Fibroblast of lung (primary cell): Measurements from ENCODE around the gene AKT1.

Experiments used
- CTCF ChIP-seq, 2 donors: IDR thresholded peaks in 1 of 2; conservative IDR thresholded peaks in 1 of 2; 1 replicate in 1 of 2; 2 replicates in 1 of 2; pipeline ENCODE4 v1.5.1; 2011 to 2012; ENCODE audit warnings: low read length in 2 of 2, control low read depth in 1 of 2, inconsistent platforms in 1 of 2, low read depth in 1 of 2, mild to moderate bottlenecking in 1 of 2
- EZH2 ChIP-seq: IDR thresholded peaks from 2 replicates; pipeline ENCODE4 v1.5.1; 2012; ENCODE audit warnings: low read length, control low read depth, mild to moderate bottlenecking; ENCODE audit errors: missing control alignments

GRCh38 chr14:104721505-104722431 is 73.8 kb downstream of the AKT1 start:
- no peak for TF ChIP-seq CTCF (conservative IDR thresholded peaks at IDR 0.05 in 1 of 2, IDR thresholded peaks at IDR 0.05 in 1 of 2; ENCODE audit: low read depth in 1 of 2, low read length in 2 of 2)
- TF ChIP-seq EZH2: no peak
